Thoracic aorta (tissue), 2 donors: Measurements from ENCODE around the gene CHPF. TPM values are rescaled to one million over a fixed set of nuclear protein-coding genes. Genes with fewer than 3 reads are reported as not detected.

Experiments
- ATAC-seq: fragments of 150-250 bp; one replicate; pipeline ENCODE4 v1.8.0; 2017; ENCODE audit warnings: low read depth; ENCODE audit not compliant: insufficient number of reproducible peaks, low FRiP score
- DNase-seq: peaks from one replicate; pipeline ENCODE4 v3.0.0-alpha.2; 2020; ENCODE audit warnings: low spot score
- H3K27ac ChIP-seq, 2 donors: fragments of 200-600 bp; sonication (generic); 1 replicate in 1 of 2; 2 replicates in 1 of 2; pipeline ENCODE4 v1.5.1; 2016; ENCODE audit warnings: mild to moderate bottlenecking in 2 of 2, moderate library complexity in 2 of 2
- H3K27me3 ChIP-seq: fragments of 200-600 bp; sonication (generic); replicated peaks from 2 replicates; pipeline ENCODE4 v1.6.0; 2016; ENCODE audit warnings: mild to moderate bottlenecking; ENCODE audit not compliant: insufficient read depth
- H3K36me3 ChIP-seq: fragments of 200-600 bp; sonication (generic); one replicate; pipeline ENCODE4 v1.5.1; 2016
- H3K4me1 ChIP-seq, 2 donors: fragments of 200-600 bp; sonication (generic); 1 replicate in 1 of 2; 2 replicates in 1 of 2; pipeline versions ENCODE4 v1.5.1 to v1.6.0; 2016; ENCODE audit warnings: low read depth in 2 of 2, mild to moderate bottlenecking in 1 of 2; ENCODE audit not compliant: control insufficient read depth in 1 of 2
- H3K4me3 ChIP-seq: fragments of 200-600 bp; sonication (generic); 2 replicates; pipeline ENCODE4 v1.5.1; 2016; ENCODE audit warnings: mild to moderate bottlenecking
- H3K9me3 ChIP-seq: fragments of 200-600 bp; sonication (generic); 2 replicates; pipeline ENCODE4 v1.5.1; 2016
- CTCF ChIP-seq: fragments of 200-600 bp; sonication (generic); IDR thresholded peaks from one replicate; pipeline ENCODE4 v1.5.1; 2019; ENCODE audit warnings: antibody characterized with exemption
- total RNA-seq, 2 donors: library from RNA; depleted of rRNA; stranded (reverse); fragments of >200 nt; gene quantifications; one replicate each; pipeline versions ENCODE4 v1.1.0 to v1.2.3, GENCODE V29; 2016

Gene CHPF
- 100 to 1,000 TPM; 184 to 269 TPM for total RNA-seq

GRCh38 chr2:219543596-219544358 is at the start of gene CHPF, which contains the start of gene TMEM198:
Gene CHPF, minus strand, starts transcription at chr2:219543809. Its CDS starts 271 bp downstream, at chr2:219543538.
Gene TMEM198, plus strand, starts transcription at chr2:219544028. Its CDS starts 700 bp downstream, at chr2:219544728.
- Histone ChIP-seq H3K9me3 (no peaks in the 10 kb centered on the region), H3K4me3 (peak within 1 kb of the TSS; percentile 91), H3K27me3 (no peaks in the 10 kb centered on the region), H3K4me1 (peaks cover 15 to 24% of the 10 kb centered on the region in 2 donors), H3K36me3 (peaks cover 25% of the 10 kb centered on the region), H3K27ac (peak within 1 kb of the TSS; percentile 83 to 94)
- peak; percentile 89 for ATAC-seq
- no peak for TF ChIP-seq CTCF
- DNase-seq = peak; percentile 93

- no peak overlapping the region for H3K4me3 ChIP-seq
- H3K36me3 ChIP-seq = no peaks in the 10 kb centered on the region
- H3K27ac ChIP-seq = no peak overlapping the region
- no peak for TF ChIP-seq CTCF
- no peaks in the 10 kb centered on the region for H3K27me3 ChIP-seq
- H3K9me3 ChIP-seq = no peaks in the 10 kb centered on the region
- H3K4me1 ChIP-seq = peaks cover 6 to 10% of the 10 kb centered on the region in 2 donors
- no peak for DNase-seq
- ATAC-seq = no peak
These were observed 49.5 kb upstream of the CHPF start for GRCh38 chr2:219593154-219593553.

- peaks cover 6 to 10% of the 10 kb centered on the region in 2 donors for H3K4me1 ChIP-seq
- no peak overlapping the region for H3K4me3 ChIP-seq
- no peaks in the 10 kb centered on the region for H3K27me3 ChIP-seq
- DNase-seq (no peak), ATAC-seq (no peak)
- no peaks in the 10 kb centered on the region for H3K36me3 ChIP-seq
- H3K27ac ChIP-seq = no peak overlapping the region
- H3K9me3 ChIP-seq = no peaks in the 10 kb centered on the region
- no peak for TF ChIP-seq CTCF
These were observed 49.1 kb upstream of the CHPF start for GRCh38 chr2:219592736-219593135.

GRCh38 chr2:219591091-219591490 is 47.5 kb upstream of the CHPF start:
- TF ChIP-seq CTCF = no peak
- no peak overlapping the region for H3K27ac ChIP-seq
- H3K36me3 ChIP-seq = no peaks in the 10 kb centered on the region
- H3K27me3 ChIP-seq = no peaks in the 10 kb centered on the region
- DNase-seq = no peak
- H3K9me3 ChIP-seq = no peaks in the 10 kb centered on the region
- H3K4me3 ChIP-seq = no peak overlapping the region
- ATAC-seq = no peak
- H3K4me1 ChIP-seq = peaks cover 0 to under 1% of the 10 kb centered on the region in 2 donors

- no peaks in the 10 kb centered on the region for H3K9me3 ChIP-seq
- H3K4me3 ChIP-seq = no peak overlapping the region
- H3K4me1 ChIP-seq = no peaks in the 10 kb centered on the region
- H3K27me3 ChIP-seq = no peaks in the 10 kb centered on the region
- no peak overlapping the region for H3K27ac ChIP-seq
- DNase-seq (no peak), ATAC-seq (no peak)
- no peaks in the 10 kb centered on the region for H3K36me3 ChIP-seq
- no peak for TF ChIP-seq CTCF
These were observed 37.7 kb upstream of the CHPF start for GRCh38 chr2:219581346-219581745.
